HG03378 (cell line): ENCODE measurements around the gene CYTH1.

Experiments used
- ATAC-seq: cut with Tn5 transposase; IDR thresholded peaks from one replicate; pipeline ENCODE4 v1.9.1; 2021; ENCODE audit warnings: mild to moderate bottlenecking, moderate library complexity; ENCODE audit not compliant: unreplicated experiment

CYTH1 gene

GRCh38 chr17:78781893-78782304, at the start of gene CYTH1:
Gene CYTH1, minus strand, starts transcription at chr17:78782273. Its CDS starts 50 bp downstream, at chr17:78782223.
- ATAC-seq = no peak

GRCh38 chr17:78829477-78829876, 47.4 kb upstream of the CYTH1 start:
- no peak for ATAC-seq

GRCh38 chr17:78828470-78829185, 46.6 kb upstream of the CYTH1 start:
- no peak for ATAC-seq

GRCh38 chr17:78826836-78827509, 44.9 kb upstream of the CYTH1 start:
- no peak for ATAC-seq

GRCh38 chr17:78826421-78826820, 44.3 kb upstream of the CYTH1 start:
- ATAC-seq = no peak

- ATAC-seq = no peak
Measured at GRCh38 chr17:78825696-78826095, 43.6 kb upstream of the CYTH1 start.

GRCh38 chr17:78824240-78824639, 42.2 kb upstream of the CYTH1 start:
- ATAC-seq = no peak

GRCh38 chr17:78823282-78824046, 41.4 kb upstream of the CYTH1 start:
- no peak for ATAC-seq

- no peak for ATAC-seq
Measured at GRCh38 chr17:78822552-78822951, 40.5 kb upstream of the CYTH1 start.

GRCh38 chr17:78821961-78822360, 39.9 kb upstream of the CYTH1 start:
- ATAC-seq = no peak

GRCh38 chr17:78820841-78821240, 38.8 kb upstream of the CYTH1 start:
- no peak for ATAC-seq

GRCh38 chr17:78819806-78820792, 38.0 kb upstream of the CYTH1 start:
- ATAC-seq = no peak

GRCh38 chr17:78819402-78819801, 37.3 kb upstream of the CYTH1 start:
- ATAC-seq = no peak

GRCh38 chr17:78818932-78819331, 36.9 kb upstream of the CYTH1 start:
- ATAC-seq = no peak

GRCh38 chr17:78818152-78818846, 36.2 kb upstream of the CYTH1 start:
- no peak for ATAC-seq

- ATAC-seq = no peak
Measured at GRCh38 chr17:78817123-78817522, 35.0 kb upstream of the CYTH1 start.

- ATAC-seq = no peak
Measured at GRCh38 chr17:78815696-78816095, 33.6 kb upstream of the CYTH1 start.

GRCh38 chr17:78812855-78813254, 30.8 kb upstream of the CYTH1 start:
- ATAC-seq = no peak

GRCh38 chr17:78808163-78808562, 26.1 kb upstream of the CYTH1 start:
- no peak for ATAC-seq

GRCh38 chr17:78806451-78806850, 24.4 kb upstream of the CYTH1 start:
- ATAC-seq = no peak
